ENCODE data around the gene PAM.
"Not testable (repeated sequence)": the region's sequence is repeated elsewhere in the genome, so short reads cannot be mapped to it uniquely, and the experiment has no call there.

PAM gene

GRCh38 chr5:102903074-102903871 is 148.2 kb downstream of the PAM start:
- no peak for FAIRE-seq

- FAIRE-seq = no peak
Measured at GRCh38 chr5:102905056-102905455, 150.0 kb downstream of the PAM start.

- FAIRE-seq = not testable (repeated sequence)
Measured at GRCh38 chr5:102907099-102907498, 152.0 kb downstream of the PAM start.

- no peak for FAIRE-seq
Measured at GRCh38 chr5:102910240-102911226, 155.4 kb downstream of the PAM start.

- FAIRE-seq = no peak
Measured at GRCh38 chr5:102911973-102912372, 156.9 kb downstream of the PAM start.

GRCh38 chr5:102916109-102916508 is 161.0 kb downstream of the PAM start:
- FAIRE-seq = no peak

- no peak for FAIRE-seq
Measured at GRCh38 chr5:102918986-102919610, 164.0 kb downstream of the PAM start.

GRCh38 chr5:102920762-102921161 is 165.7 kb downstream of the PAM start:
- FAIRE-seq = no peak

- FAIRE-seq = no peak
Measured at GRCh38 chr5:102921341-102922044, 166.4 kb downstream of the PAM start.

- FAIRE-seq = no peak
Measured at GRCh38 chr5:102922111-102922720, 167.1 kb downstream of the PAM start.

GRCh38 chr5:102922799-102923477 is 167.8 kb downstream of the PAM start:
- FAIRE-seq = peak; percentile 49

GRCh38 chr5:102924963-102925362 is 169.9 kb downstream of the PAM start:
- FAIRE-seq = no peak

GRCh38 chr5:102927007-102927406 is 171.9 kb downstream of the PAM start:
- FAIRE-seq = no peak

GRCh38 chr5:102930244-102930643 is 175.1 kb downstream of the PAM start:
- FAIRE-seq = no peak

GRCh38 chr5:102931085-102931725 is 176.1 kb downstream of the PAM start:
- no peak for FAIRE-seq

GRCh38 chr5:102932781-102933180 is 177.7 kb downstream of the PAM start:
- FAIRE-seq = no peak

GRCh38 chr5:102933316-102933715 is 178.2 kb downstream of the PAM start:
- no peak for FAIRE-seq

- FAIRE-seq = no peak
Measured at GRCh38 chr5:102933721-102934459, 178.8 kb downstream of the PAM start.

GRCh38 chr5:102937894-102938293 is 182.8 kb downstream of the PAM start:
- no peak for FAIRE-seq

GRCh38 chr5:102941111-102941510 is 186.0 kb downstream of the PAM start:
- no peak for FAIRE-seq
